ENCODE results near the gene RARRES1. TPM values are rescaled to one million over a fixed set of nuclear protein-coding genes. Genes with fewer than 3 reads are reported as not detected.
"Not testable (repeated sequence)": the region's sequence is repeated elsewhere in the genome, so short reads cannot be mapped to it uniquely, and the experiment has no call there.

RARRES1 gene
- total RNA-seq, 1 donor from 2014 or later: 6.0 TPM

DNA sequence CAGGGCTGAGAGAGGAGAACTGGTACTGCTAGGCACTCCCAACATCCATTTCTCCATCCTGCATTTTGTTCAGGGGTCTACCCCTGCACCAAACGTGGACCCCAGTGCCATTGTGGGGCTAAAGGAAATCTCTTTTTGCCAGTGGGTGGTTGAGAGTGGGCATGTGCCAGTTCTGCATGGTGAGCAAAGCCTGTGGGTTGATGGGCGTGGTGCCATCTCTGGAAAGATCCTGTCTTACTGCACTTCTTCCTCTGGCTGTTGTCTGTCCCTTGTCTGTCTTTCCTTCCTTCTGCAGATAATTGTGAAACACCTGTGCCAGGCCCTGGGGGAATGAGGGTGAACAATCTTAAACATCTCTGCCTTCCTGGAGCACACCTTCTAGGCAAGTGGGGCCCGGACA lies 1.4 kb upstream of the RARRES1 start:
- no peak for DNase-seq

DNA sequence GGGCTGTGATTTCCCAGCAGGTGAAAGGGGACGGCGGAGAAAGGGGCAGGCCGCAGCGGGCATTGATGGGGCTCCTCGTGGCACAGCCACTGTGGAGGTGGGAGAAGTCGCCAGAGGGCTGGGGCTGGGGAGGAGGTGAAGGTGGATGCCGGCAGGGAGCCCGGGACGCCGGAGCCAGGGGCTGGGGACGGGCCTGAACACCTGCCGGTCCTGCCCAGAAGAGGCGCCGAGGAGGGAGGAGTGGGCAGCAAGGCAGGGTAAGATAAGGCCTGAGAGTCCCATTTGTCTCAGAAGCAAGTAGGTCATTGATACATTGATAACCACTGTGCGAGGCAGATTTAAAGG lies 571 bp upstream of the RARRES1 start:
- DNase-seq: no peak

DNA sequence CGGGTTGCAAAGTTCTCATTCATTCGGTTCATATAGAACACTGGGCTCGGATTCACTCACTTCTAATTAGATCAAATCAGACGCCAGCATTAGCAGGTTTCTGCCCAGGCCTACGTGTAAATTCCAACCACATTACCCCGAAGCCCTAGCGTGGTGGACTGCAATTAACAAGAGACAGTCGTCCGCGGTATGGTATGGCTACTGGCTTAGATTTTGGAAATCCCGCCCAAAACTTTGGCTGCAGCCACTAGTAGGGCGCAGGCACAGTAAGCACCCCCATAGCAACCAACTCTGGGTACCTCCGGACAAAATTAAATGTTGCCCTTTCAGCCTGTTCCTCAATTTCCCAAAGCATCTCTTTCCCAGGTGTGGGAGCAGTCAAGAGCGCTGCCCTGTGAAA lies 771 bp downstream of the RARRES1 start:
- no peak for DNase-seq

DNA sequence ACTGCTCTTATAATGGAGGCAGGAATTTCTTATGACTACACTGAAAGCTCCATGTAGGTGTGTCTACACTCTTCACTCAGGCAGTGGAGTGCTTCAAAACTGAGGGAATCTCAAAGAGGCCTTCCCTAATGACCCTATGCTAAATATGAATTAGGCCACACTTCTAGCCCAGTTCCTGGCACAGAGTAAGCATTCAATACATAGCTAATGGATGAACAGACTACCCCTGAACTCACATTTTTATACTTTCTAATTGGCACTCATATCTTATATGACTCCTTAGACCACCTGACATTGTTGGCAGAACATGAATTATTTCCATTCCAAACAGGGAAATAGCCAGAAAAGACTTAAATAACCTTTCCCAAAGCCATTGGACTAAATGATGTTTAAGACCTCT lies 3.4 kb downstream of the RARRES1 start:
- DNase-seq: no peak

DNA sequence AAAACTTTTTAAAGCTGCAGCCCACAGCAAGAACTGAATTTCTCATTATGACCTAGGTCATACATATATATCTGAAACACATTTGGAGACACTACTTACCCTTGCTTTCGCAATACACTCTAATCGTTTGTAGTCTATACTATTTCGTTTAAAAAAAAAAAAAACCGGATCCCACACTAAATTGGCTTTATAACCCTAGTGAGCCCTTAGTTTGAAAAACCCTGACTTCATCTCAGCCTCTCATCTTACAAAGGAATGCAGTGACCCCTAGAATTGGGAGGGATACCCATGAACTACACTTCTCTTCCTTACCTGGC lies 4.2 kb downstream of the RARRES1 start:
- DNase-seq: no peak

DNA sequence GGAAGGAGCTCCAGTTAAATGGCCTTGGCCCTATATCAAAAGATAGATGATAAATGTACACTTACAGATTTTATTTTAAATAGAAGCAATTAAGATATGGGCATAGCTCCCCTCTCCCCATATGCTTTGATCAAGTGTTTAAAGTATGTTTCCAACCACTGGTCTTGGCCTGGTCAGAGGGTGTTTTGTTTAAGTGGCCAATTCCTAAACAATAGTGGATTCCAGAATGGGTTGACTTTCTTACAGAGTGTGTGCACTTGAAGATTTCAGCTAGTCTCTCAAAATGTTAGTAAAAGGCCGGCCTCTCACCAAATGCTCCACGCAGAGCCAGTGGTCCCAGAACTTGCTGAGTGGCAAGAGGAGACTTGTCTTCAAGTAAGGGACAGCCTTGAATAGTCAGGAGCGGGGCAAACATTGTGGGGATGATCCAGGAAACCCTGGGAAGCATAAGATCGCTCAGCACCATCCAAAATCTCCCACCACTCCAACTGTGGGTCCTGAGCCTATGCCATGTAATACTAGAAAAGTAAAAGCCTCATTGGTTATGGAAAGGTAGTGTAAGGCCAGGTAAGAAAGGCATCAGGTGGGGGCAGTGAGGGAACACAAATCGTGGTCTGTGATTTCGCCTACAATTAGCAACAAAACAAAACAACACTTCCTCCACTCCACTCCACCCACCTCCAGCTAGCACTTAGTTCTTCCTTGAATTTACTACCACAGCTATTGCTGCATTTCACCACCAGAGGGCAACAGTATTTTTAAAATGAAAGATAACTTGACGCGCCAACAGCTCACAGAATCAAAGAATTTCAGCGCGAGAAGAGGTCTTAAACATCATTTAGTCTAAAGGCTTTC lies 4.8 kb downstream of the RARRES1 start:
- DNase-seq: peak; percentile 88

DNA sequence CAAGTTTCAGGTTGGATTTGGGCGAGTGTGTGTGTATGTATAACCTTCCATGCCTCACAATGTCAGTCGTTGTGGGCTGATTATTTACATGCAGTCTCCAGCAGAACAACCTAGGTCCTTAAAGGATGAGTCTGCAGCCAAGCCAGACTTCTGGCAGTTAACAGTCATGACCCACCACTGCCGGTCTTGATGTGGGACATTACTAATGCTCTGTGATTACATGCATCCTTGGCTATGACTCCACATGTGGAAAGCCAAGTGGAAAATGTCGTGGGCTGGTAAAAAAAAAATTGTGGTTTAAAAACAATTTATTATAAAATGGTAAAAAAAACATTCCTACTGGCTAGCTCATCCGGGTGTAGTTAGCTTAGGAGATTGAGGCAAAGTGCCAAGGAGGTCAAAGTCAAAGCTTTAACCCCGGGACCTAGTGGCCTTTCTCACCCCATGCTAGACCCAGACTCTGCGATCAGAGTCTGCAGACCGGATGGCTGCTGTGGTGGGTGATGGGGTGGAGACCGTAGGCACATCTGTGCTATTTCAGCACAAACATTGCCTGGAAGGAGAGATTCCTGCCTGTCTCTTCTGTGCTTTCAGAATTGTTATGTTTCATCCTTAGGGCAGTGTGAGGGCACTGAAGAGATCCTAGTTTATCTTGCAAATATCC lies 6.8 kb downstream of the RARRES1 start:
- peak; percentile 88 for DNase-seq

DNA sequence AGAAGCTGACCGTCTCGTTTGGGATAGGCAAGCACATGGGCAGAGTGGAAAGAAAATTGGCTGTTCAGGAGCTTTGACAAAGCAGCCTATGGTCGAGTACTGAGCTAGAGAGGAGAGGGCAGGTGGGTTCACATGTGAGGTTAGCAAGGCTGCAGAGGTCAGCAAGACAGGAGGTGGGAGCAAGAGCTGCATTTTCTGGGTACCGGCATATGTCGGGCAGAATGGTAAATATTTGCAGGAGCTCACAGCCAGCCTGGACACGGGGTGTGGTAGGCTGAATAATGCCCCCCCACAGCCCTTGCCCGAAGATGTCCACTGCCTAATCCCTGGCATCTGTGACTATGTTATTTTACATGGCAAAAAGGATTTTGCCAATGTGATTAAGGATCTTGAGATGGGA lies 8.3 kb downstream of the RARRES1 start:
- no peak for DNase-seq

DNA sequence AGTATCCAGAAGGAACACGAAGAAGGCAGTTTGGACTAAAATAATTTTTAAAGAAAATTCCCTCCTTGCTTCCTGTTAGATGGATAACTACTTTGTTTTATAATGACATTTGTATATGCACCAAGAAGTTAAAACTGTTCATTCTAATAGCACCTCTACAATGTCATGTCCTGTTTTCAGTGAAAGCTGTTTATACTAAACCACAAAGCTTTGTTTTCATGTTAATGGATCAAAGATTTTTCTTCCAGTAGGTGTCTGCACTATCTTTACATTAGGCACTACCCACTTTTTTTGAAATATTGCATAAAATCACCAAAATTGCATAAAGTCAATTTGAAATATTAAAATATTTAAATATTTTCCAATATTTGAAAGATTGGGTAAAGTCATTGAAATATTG lies 10.1 kb downstream of the RARRES1 start:
- DNase-seq: no peak

DNA sequence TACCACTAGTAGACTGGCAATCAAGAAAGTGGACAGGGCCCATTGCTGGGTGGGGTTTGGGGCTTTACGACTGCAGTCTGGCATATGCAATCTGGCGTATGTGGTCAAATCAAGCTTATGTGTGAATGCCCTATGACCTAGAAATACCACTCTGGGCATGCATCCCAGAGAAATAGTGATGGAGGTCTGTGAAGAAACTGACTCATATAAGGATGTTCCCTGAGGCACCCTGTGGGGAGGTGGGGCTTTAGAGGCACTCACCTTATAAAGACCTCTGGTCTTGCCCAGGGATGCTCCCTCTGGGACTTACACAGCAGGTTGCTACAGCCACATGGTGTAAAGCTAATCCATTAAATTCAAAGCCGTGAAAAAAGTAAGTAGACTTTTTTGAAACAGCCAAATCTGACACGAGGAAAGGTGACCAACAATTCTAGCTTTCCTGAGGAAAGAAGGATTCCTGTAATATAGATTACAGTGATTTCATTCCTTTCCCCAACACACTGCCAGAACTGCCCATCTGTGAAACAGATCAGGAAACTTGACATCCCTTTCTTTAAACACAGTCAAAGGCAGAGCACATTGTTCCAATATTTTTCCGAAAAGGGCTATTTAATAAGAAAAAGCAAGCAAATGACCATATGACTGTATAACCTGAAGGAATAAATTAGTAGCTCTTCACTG lies 13.6 kb downstream of the RARRES1 start:
- peak; percentile 91 for DNase-seq

DNA sequence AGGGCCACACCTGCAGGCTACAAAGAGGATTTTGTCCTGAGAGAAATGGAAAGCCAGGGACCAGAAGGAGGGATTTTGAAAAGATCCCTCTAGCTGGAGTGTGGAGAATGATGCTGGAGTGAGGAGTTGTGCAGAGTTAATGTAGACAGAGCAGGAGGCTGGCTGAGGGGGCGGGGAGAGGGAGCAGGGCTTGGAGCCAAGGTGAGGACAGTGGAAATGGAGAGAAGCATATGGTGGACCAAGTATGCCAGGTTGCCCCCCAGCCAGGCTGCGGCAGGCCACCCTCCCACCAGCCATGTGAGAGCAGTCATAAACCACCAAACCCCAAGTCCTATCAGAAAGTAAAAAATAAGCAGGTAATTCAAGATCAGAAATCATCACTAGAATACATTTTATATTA lies 14.7 kb downstream of the RARRES1 start:
- no peak for DNase-seq

DNA sequence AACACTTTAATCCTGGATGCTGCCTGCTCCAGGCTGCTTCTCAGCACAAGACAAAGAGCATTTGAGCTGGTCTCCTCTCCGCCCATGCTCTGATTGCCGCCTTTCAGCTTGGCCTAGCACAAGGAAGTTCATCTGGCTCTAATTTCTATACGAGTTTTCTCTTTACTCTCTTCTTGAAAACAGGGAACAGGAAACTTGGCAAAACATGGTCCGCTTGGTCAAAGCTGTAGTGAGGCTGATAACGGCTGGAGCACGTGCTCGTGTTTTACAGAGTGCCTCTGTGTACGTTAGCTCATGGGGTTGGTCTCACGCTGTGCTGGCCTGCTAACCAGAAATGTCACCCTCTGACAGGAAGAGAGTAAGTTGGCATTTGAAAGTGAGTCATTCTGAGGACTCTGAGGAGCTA lies 19.2 kb downstream of the RARRES1 start:
- DNase-seq: peak; percentile 73

DNA sequence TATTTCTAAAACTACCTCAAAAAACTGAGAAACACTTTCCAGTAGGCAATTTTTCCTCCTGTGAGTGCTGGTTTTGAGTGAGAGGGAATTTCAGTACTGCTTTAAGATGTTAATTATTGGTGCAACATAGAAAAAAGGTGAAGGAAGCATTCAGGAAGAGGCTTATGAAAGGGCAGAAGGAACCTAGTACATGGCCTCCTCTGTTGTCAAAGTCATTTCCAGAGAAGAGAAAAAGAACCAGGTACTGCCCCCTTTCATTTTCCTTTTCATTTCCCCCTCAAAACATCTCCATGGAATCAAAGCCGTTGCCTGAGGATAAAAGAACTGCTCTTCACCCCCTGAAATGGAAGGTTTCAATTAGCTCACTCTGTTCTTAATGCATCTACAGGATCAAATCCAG lies 19.8 kb downstream of the RARRES1 start:
- DNase-seq: no peak

DNA sequence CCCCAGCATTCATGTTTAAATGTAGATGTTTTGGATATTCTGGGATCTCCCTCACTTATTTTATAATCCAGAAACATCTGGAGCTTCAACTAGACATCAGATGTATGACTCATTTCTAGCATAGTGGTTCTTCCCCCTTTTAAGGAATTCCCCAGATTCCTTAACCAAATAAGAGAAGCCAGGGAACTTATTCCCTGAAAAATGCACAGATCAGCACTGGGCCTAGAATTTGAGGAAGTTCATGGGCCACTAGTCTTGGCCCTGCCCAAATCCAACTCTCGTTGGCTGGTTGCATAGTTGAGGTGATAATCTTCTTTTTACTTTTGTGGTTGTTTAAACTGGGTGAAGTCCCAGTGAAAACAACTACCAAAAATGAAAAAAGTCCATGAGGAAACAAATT lies 20.4 kb downstream of the RARRES1 start:
- DNase-seq: peak; percentile 57

DNA sequence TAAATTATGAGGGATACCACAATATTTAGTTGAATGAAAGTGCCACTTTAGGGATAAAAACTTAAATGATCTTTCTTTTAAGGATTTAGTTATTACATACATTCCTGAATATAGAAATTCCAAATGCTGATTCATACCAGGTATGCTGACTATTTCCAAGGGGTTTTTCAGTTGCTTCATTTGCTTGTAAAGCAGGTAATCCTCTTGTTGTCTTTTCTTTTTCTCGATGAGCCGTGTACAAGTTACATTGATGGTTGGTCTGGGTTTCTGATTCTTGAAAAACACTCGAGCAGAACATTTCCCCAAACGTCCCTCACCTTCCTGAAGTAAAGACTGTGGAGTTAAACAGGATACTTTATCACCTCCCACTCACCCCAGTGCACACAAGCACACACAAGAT lies 21.7 kb downstream of the RARRES1 start:
- no peak for DNase-seq

DNA sequence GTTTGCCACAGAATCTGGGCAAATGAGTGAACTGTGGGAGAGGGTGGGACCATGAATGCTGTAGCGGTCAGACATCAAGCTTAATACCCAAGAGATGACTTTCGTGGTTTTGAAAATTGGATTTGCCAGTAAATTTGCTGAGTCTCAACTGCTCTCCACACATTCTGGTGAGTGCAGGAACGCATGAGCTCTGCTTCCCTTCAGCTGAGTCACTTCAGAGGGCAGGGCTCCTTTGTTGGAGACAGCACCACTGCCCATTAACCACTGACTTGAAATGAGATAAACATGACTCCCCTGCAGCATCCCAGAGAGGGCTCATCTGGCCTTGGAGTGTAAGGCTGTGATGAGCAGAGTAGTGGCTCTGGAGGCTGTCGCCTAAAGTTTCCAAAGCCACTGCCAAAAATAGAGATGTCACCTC lies 22.6 kb downstream of the RARRES1 start:
- DNase-seq: peak; percentile 76

DNA sequence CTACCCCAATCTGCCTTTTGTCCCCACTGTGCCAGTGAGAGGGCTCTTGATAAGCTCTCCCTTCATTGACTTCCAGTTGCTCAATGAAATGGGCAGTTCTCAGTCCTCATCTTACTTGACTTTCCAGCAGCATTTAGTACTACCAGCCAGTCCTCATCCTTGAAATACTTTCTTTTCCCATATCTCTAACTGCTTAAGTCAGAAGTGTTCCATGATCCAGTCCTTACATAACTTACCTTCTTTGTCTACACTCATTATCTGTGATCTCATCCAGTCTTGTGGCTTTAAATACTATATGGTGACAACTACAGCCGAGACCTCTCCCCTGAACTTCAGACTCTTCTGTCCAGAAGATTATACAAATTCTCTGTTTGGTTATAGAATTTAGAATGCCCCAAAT lies 28.7 kb downstream of the RARRES1 start:
- DNase-seq: no peak

DNA sequence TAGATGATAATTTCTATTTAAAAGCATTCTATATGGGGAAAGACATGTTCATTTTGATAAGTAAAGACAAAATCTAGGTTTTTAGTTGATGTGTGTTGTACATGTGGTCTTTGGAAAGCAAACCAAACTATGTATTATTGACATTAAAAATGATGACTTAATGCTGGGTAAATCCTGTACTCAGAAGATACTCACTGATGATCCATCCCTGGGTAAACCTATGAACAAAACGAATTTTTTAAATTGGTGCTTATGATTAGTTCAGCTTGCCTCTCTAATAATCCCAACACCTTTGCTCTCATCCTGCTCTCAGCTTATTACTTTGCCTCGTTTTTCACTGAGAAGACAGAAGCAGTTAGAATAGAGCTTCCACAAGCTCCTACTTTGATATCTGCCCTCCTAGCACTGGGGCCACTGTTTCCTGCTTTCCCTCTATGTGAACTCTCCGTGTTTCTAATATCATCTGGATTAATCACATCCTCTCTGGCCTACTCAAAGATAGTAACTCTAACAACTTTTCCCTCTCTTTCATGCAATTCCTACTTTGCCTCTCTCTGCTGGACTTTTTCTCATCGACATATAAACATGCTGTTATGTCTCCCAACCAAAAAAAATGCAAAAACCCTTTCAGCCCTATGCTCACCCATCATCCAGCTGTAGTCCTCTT lies 29.3 kb downstream of the RARRES1 start:
- peak; percentile 74 for DNase-seq

DNA sequence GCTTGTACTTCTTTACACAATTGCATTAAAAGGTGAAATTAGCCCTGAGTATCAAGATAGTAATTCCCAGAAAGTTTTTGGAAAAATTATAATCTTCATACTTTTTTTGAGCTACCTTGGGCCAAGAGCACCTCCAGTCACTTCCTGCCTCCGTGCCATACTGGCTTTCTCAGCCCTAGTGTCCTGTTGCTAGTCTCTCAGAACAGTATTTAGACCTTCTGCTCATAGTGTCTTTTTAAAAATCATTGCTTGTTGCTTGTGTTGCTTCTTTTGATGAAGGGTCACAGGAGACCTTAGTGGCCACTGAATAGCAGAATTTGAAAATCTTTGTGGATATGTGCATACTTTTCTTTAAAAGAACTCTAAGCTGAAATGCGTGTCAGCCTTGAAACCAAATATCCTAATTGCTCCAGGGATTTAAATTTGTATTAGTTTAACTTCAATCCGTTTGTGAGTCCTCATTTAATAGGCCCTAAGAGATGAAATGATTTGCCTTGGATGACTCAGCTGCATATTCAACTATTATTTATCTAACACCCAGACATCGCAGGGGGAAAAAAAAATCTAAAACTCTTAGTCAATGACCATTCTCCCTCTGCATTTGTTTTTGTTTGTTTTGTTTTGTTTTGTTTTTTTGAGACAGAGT lies 30.7 kb downstream of the RARRES1 start:
- peak; percentile 30 for DNase-seq

DNA sequence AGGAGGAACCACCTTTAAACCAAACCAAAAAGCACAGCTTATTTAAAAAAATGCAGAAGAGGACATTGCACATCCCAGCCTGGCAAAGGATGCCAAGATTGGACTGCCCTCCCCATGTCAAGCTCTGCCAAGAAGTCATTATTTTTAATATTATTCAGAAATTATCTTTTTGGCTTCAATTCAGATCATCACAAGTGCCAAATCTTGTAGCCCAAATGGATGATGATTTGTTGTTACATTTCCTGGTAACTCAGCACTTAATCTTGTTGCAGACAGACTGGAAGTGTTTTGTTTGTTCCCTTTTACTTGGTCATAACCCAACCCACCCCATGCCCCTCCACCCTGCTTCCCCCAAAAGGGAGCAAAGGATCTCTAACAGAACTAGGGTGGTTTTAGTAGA lies 31.7 kb downstream of the RARRES1 start:
- DNase-seq: peak; percentile 77

DNA sequence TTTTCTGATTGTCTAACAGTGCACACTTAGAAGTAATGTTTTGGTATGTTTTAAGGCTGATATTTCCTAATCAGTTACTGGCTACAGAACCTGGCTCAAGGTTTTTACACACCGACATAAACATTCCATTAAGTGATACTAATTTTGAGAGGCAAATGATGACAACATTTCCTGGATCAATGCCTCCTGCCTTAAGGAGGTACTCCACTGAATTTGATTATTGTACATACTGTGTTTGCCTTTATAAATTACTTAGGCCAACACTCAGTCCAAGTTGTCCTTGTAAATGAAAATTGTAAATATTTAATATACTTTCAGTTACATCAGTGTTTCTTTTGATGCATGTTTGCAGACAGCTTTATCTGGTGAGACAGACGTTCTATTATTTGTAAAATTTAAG lies 35.6 kb downstream of the RARRES1 start:
- peak; percentile 42 for DNase-seq

DNA sequence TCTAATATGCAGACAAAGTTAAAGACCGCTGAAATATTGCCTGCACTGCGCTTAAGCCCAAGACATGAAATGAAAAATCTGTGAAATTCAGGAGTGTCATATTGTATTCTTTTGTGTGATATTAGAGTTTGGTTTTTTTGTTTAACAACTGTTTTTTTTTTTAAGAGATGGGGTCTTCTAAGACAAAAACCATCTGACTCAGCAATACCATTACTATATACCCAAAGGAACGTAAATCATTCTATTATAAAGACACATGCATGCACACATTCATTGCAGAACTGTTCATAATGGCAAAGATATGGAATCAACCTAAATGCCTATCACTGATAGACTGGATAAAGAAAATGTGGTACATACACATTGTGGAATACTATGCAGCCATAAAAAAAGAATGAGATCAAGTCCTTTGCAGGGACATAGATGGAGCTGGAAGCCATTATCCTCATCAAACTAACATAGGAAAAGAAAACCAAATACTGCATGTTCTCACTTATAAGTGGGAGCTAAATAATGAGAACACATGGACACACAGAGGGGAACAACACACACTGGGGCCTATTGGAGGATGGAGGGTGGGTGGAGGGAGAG lies 38.3 kb downstream of the RARRES1 start:
- DNase-seq: not testable (repeated sequence)

DNA sequence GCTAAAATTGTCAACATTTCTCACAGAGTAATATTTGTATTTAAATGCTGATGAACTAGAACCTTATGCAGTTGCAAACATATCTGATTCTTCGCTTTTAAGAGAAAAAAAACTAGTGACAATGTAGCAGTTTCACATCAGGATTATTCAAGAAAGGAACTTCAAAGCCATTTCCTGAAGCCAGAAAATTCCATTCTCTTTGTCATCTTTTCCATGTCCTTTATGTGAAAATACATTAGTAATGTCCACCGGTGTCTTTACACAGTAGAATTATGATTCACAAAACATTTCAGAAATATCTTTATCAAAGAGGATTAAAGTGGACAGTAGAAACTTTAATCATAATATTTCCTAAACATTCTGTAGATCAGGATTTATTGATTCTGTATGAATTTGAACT lies 47.1 kb downstream of the RARRES1 start:
- DNase-seq: peak; percentile 78

Data from dermis blood vessel endothelial cell (primary cell).